Frontal cortex (tissue), 4 donors: ENCODE measurements around the gene EXOC4. TPM values are rescaled to one million over a fixed set of nuclear protein-coding genes. Genes with fewer than 3 reads are reported as not detected.
"Not testable (repeated sequence)": the region's sequence is repeated elsewhere in the genome, so short reads cannot be mapped to it uniquely, and the experiment has no call there.

Experiments
- DNase-seq, 2 donors: peaks; one replicate each; pipeline ENCODE4 v3.0.0; 2012; ENCODE audit warnings: low spot score in 2 of 2
- FAIRE-seq: peaks from 2 replicates; lab custom pipeline; 2012; peaks lifted over from hg19 to GRCh38; lab: Jason Lieb, UNC
- total RNA-seq: library from RNA; depleted of rRNA; stranded (reverse); fragments of >200 nt; gene quantifications from one replicate; pipeline ENCODE4 v1.2.3, GENCODE V29; 2014
- donor health status: control.
- donor health status: control.
- donor health status: control.

The EXOC4 gene
- total RNA-seq, 1 donor from 2014 or later: 286 TPM

DNA sequence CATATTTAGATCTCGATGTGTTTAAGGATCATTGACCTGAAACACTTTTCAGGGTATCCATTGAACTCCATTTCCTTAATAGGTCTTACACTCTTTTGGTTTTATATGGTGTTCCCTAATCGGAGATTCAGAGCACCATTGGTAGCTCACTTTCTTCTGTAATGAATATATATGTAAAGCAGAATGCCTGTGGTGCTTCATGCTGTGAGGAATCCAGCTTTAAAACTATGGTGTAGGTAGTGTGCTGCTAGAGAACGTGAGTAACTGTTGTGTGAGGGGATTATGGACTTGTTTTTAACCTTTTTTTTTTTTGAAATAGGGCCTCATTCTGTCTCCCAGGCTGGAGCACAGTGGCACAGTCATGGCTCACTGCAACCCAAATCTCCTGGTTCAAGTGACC lies 497.4 kb downstream of the EXOC4 start:
- FAIRE-seq (no peak), DNase-seq (no peak)

DNA sequence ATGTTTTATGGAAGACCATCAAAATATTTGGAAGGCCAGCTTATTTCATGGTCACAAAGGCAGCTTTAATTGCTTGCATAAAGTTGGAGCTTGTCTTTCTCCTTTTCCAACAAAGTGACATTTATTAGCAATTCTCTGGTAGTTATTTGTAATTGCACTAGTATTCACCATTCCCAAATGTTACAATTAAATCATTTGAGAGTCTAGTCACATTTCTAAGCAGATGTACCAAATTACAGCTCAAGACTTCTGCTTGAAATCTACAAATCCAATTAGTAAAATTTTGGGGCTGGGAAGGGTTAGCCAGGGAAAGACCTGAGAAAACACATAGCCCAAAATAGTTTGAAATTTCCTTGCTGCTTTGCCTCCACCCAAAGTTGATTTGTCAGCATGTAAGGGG lies 498.2 kb downstream of the EXOC4 start:
- FAIRE-seq: no peak
- no peak for DNase-seq

DNA sequence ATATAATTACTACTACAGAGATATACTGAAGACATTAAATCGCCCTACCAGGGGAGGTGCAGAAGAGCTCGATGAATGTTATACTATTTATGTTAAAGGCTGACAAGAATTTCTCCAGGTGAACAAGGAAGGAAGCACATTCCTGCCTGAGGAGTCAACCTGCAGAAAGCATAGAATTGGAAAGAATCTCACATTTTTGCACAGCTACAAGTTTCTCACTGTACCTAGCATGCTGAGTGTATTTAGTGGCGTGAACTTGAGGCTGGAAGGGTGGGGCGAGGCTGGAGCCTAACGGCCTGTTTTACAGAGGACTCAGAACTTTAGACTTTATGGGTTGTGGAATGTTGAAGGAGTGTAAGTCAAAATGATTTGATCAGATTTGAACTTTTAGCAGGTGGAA lies 500.6 kb downstream of the EXOC4 start:
- no peak for DNase-seq
- FAIRE-seq: no peak

DNA sequence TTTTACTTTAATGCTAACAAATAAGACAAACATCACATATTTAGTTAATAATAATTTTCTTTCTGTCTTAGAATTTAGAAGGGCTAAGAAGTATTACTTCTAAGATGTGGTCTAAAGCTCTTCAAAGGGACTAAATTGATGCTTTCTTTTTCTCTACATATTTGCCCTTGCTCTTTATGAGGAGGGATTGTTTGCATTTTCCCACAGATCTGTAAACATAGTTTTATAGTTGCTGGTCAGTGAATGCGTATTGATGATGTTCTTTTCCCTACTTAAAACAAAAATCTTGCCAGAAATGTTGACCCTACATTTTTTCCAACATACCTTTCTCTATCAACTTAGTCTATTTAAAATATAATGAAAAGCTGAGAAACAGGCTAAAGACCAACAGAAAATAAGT lies 501.8 kb downstream of the EXOC4 start:
- no peak for FAIRE-seq

DNA sequence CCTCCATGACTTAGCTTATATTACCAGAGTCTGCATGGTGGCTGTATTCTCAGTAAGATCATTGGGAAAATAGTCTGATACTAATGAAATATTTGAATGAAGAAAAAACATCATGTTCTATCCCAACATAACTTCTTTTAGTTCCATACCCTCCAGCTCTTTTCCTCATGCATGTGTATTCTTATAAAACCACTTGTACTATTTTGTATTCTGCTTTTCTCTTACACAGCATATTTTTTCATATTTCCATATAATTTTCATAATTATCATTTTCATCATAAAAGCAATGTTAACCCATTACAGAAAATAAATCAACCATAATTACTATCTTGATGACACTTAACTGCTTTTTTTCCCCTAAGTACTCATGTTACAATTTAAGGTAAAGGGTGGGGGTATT lies 503.0 kb downstream of the EXOC4 start:
- DNase-seq (no peak), FAIRE-seq (no peak)

More for the DNA sequence above, 501.8 kb downstream of the EXOC4 start:
- DNase-seq: no peak

DNA sequence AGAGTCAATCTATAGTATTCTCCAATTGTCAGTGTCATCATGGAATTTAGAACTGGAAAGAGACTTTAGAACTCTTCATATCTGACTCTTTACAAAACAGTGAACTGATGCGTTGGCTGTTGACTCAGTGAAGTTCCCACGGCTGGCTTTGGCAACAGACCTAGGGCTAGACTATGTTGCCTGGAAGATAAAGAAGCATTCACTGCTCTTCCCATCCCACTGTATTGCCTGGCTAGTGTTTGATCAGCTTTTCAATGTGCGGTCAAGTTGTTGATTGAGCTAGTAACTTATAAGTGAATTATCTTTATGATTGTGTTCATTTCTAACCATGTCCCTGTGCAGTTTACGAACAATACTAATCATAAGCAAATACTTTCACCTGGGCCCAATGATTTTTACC lies 508.6 kb downstream of the EXOC4 start:
- FAIRE-seq (no peak), DNase-seq (no peak)

DNA sequence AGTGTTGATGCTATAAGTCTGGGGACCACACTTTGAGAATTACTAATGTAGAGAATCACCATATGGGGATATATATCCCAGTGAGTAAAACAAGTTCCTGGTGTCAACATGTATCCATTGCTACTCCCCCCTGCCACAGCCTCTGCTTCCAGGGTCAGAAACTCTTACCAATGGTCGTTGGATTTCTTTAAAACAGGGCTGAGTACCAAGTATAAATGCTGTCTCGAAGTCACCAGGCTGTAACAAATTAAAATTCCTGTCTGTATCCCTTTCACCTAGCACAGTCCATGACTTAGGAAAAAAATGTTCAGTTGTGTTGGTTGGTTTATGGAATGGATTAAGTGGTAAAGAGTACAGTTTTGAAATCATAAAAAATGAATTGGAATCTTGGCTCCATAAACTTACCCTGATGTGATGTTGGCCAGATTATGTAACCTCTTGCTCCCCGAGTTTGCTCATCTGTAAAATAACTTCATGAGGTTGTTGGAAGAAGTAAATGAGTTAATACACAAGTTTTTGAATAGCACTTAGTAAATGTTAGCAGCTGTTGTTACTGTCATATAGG lies 510.3 kb downstream of the EXOC4 start:
- DNase-seq (no peak), FAIRE-seq (no peak)

DNA sequence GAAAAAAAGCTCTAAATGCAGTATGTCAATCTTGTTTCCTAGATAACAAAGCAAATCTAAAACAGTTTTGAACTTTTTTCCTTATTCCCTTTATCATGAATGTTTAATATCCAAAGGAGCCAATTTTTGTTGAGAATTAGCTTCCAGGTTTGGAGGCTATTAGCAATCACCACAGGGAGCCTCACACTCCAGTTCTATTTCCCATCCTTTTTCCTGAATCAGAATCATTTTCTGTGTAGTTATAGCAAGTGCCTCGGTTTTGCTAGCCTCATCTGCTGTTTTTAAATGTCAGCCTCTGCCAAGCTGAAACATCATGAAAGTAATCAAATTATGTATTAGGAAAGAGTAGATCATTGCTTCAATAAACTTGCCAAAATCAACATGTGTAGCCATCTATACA lies 516.8 kb downstream of the EXOC4 start:
- FAIRE-seq: no peak
- DNase-seq: no peak

DNA sequence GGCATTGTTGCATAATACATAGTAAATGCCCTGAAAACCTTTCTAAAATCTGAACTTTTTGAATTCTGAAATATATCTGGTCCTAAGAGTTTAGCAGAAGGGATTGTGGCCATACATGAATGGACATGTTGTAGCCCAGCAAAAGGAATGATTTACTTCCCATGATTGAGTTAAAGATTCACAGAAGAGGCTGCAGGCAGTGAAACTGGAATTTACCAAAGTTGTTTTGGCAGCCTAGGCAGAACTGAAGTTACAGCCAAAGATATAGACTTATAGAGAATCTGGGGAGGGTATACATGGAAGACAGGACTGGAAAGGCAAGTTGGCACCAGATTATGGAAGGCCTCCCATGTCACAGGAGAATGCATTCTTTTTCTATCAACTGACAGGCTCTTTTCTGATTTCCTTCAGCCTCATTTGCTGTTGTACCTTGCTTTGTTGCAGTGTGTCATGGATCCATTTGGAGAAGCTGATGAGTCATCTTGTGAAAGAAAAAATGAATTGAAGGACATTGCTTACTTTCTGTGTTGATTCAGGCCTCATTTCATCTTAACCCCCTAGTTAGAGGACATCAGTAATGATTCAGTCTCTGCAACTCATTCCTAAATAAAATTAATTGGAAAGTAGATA lies 518.1 kb downstream of the EXOC4 start:
- FAIRE-seq: no peak
- DNase-seq: no peak

DNA sequence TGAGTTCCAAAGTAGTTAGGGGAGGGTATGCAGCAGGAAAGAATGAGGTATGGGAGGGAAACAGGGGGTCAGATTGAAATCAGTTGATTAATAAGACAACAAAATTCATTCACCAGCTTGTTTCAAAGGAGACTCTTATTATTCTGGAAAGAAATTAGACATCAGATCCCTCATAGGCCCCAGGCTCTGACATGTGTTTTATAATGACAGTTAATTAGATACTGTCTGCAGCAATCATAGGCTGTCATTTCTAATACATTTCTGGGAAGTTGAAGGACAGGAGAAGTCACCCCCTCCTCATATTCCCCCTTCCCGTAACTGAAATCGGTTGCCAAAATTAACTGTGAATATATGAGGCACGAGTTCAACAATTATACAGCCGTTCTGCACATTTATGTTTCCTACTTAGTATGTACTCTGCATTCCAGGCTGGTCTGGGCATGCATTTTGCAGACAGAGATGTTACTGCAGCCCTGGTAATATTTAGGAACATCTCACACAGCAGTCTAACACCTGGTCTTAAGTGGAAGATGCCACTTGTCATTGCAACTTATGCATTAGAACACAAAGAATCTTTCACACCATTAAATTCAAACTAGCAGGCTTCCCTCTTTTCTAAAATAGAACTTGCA lies 519.0 kb downstream of the EXOC4 start:
- DNase-seq (no peak), FAIRE-seq (no peak)

DNA sequence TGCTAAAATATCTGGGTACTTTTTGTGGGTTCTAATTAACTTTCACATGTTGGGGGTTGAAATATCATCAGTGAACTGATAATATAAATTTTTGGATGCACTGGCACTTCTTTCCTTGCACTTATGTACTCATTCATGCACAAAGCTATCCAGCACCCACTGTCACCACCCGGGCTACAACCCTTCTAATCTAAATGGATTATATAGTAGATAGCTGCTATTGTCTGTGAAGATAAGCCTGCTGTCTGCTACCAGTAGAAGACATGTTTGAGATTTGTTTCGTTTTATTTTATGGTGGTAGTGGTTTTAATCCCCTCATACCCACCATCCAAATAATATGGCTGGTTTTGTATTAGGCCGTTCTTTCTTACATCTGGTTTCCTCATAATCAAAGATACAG lies 520.7 kb downstream of the EXOC4 start:
- DNase-seq (no peak), FAIRE-seq (no peak)

DNA sequence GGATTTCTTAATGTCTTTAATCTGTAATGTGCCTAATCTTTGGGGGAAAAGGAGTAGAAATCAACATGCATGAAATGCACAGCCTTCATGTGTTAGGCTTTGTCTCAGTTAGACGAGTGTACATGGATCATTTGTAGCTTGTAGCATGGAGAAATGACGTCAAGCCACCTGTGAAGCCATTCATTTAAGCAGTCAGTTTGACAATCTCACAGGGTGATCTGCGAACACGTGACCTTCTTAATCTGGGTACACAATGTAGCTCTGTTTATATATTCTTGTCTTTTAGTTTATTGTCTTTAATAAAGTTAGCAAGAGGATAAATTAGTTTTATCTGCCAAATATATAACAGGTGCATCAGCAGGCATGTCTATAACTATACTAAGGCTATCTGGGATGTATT lies 522.3 kb downstream of the EXOC4 start:
- no peak for DNase-seq
- no peak for FAIRE-seq

DNA sequence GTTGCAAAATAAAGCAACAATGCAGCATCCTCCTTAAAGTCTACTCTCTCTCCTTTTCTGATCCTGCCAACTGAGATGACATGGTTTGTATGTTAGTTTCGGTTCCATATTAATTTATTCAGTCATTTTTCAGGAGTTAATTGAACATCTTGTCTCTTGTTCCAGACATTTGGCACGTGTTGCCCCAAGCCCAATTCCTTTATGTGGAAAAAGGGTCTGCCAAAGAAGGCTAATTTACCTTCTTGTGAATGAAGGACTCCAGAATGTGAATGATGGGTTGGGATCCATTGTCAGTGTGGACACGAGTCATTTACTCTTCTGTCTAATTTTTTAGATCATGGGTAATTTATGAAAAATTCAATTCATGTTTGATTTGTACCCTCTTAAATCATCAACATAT lies 523.4 kb downstream of the EXOC4 start:
- FAIRE-seq: no peak
- no peak for DNase-seq

DNA sequence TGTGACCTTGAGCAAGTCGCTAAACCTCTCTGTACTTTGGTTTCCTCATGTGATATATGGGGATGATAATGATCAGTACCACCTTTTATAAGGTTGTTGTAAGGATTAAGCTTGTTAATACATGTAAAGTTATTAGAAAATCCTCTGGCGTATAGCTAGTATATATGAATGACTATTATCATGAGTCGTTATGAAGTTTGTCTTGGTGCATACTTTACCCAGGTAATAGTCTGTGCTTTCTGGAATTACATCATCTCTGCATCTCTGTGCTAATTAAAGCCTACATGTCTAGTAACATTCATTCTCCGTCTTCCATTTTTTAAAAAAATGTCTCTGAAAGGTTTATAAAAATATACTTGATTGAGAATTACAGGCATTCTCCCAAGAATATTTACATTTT lies 524.8 kb downstream of the EXOC4 start:
- DNase-seq (no peak), FAIRE-seq (no peak)

DNA sequence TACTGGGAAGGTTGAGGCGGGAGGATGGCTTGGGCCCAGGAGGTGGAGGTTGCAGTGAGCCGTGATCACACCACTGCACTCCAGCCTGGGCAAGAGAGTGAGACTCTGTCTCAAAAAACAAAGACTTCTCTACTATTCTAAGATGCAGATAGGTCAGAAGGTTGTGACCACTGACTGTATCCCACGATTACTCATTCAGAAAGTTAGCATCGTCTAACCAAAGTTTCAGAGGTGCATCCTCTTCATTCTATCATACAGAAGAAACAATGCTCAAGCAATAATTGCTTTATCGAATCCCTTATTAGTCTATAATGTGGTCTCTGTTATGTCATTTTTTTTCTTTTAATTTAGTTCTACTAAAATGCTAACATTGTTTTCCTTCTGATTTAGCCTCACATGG lies 525.6 kb downstream of the EXOC4 start:
- FAIRE-seq (no peak), DNase-seq (no peak)

DNA sequence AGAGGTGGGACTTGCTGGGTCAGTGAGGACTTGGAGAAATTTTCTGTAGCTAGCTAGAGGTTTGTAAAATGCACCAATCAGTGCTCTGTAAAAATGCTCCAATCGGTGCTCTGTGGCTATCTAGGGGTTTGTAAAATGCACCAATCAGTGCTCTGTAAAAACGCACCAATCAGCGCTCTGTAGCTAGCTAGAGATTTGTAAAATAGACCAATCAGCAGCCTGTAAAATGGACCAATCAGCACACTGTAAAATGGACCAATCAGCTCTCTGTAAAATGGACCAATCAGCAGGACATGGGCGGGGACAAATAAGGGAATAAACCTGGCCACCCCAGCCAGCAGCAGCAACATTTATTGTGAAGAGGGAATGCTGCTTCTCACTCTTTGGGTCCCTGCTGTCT lies 526.7 kb downstream of the EXOC4 start:
- FAIRE-seq: not testable (repeated sequence)

DNA sequence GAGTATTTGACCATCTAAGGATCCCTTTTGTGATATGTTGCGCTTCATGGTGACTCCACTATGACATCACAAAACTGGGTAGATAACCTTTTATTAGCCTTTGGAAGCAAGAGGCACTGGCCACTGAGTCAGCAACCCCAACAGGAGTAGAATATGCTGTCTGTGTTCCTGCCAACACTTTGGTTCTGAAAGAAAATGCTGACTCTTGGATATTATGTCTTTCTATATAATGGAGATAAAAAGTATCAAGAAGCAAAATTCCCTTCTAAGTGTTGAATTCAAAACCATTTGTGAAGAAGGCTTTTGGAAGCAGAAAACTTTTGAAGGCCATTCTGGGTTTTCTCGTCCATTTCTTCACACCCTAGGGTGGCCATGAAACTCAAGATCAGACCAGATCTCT lies 528.0 kb downstream of the EXOC4 start:
- DNase-seq (no peak), FAIRE-seq (no peak)

More for the DNA sequence above, 526.7 kb downstream of the EXOC4 start:
- not testable (repeated sequence) for DNase-seq

DNA sequence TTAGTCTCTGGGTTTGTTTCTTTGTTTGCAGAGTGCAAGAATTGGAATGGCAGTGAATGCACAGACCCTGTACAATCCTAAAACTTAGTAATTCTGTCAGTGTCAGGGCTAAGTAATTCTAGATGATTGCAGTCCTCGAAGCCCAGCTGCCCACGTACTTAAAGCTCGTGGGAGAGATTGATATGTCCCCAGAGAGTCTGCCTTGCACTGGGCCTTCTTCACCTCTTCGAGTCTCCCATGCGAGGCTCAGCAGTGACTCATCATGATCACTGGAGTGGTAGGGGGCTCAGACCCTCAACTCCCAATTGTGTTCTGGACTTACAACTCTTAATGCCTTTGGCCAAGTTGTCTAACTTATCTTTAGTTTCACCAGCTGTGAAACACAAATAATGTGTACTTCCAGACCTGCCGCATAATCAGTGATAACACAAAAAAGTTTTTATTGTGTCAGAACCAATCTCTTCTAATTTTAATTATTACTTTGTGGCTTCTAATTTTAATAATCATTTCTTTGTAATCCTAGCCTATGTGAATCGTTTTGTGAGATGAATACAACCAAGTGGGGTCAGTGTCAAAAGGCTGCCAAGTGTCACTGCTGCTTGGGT lies 528.7 kb downstream of the EXOC4 start:
- DNase-seq (no peak), FAIRE-seq (no peak)

DNA sequence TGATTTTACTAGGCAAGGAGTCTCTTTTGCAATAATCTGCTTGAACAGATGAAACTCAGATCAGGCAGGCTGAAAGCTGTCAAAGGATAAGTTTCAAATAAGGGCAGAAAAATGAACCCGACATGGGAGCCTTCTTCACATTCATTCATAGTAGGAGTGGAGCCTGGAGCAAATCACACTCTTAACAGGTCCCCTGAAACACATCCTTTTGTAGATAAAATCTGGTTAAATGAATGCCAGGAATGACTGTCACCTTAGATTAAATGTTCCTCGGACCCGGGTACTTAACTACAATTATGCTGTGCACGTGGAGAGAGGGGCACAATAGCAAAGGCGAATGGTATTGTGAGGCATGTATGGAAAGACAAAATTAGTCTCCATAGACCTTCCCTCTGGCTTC lies 529.6 kb downstream of the EXOC4 start:
- no peak for FAIRE-seq
- DNase-seq: no peak

DNA sequence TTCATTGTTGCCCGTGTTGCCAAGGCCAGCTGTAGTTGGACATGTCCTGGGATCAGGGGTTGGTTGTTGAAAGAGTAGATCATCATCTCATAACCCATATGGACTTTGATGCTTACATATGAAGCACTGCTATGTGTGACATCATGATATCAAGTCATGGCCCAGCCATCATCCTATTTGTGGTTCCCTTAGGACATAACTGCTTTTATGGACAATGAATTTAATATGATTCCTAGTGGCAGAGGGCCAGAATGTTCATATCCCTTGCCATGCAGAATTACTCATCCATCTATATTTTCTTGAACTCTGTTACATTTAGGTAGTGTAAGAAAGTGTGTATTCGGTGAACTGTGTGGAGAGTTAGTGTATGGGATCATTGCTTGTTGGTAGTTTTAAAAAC lies 530.4 kb downstream of the EXOC4 start:
- DNase-seq (no peak), FAIRE-seq (no peak)

DNA sequence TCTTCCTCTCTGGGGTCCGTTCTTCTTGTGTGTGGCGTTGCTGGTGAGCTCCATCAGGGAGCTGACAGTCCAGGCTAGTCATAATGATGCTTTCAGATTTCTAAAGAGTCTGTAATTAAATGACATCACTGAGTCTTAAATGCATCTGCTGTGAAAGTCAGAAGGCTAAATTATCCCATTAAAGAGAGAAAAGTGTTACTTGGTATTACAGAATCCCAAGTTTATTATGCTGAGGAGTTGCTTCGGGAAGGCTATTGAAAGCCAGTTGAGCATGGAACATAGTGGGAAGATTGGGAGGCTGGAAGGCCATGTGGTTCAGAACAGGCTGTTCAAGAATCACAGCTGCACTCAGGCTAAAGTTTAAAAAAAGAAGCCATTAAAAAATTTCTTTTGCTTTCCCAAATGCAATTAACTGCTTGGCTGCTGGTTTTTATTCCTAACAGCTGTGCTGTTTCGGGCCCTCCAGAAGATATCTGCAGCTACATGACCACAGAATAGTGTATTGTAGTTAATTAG lies 531.7 kb downstream of the EXOC4 start:
- FAIRE-seq: no peak

More for the DNA sequence above, 531.7 kb downstream of the EXOC4 start:
- DNase-seq: no peak
